Fibroblast of lung (primary cell): ENCODE measurements around the gene RAP1GDS1. TPM values are rescaled to one million over a fixed set of nuclear protein-coding genes. Genes with fewer than 3 reads are reported as not detected.

ENCODE experiments used
- DNase-seq, 2 donors: peaks; one replicate each; pipeline versions ENCODE4 v3.0.0 to v3.0.0-alpha.2; 2010; ENCODE audit warnings: low read depth in 2 of 2
- H2AFZ ChIP-seq: 2 replicates; pipeline ENCODE4 v1.5.1; 2012; ENCODE audit warnings: low read length, control low read depth, inconsistent platforms
- H3K27ac ChIP-seq: 2 replicates; pipeline ENCODE4 v1.5.1; 2011; ENCODE audit warnings: low read length, control low read depth; ENCODE audit not compliant: insufficient read depth
- H3K27me3 ChIP-seq: 2 replicates; pipeline ENCODE4 v1.5.1; 2011; ENCODE audit warnings: mild to moderate bottlenecking, low read length; ENCODE audit not compliant: control insufficient read depth, insufficient read depth
- H3K36me3 ChIP-seq: 2 replicates; pipeline ENCODE4 v1.5.1; 2011; ENCODE audit warnings: low read length; ENCODE audit not compliant: control insufficient read depth, insufficient read depth
- H3K4me1 ChIP-seq: 2 replicates; pipeline ENCODE4 v1.5.1; 2011; ENCODE audit warnings: low read length; ENCODE audit not compliant: control insufficient read depth, insufficient read depth; ENCODE audit errors: extremely low read depth
- H3K4me2 ChIP-seq: 2 replicates; pipeline ENCODE4 v1.5.1; 2011; ENCODE audit warnings: low read length, control low read depth; ENCODE audit not compliant: insufficient read depth; ENCODE audit errors: extremely low read depth
- H3K4me3 ChIP-seq, 4 experiments: fragments of 200-600 bp in 1 of 4; sonication (generic) in 1 of 4; replicated peaks in 1 of 4; 2 replicates each; pipeline ENCODE4 v1.5.1; 2011 to 2016; ENCODE audit warnings: low read length in 4 of 4, low read depth in 3 of 4, mild to moderate bottlenecking in 3 of 4, control low read depth in 2 of 4, inconsistent platforms in 1 of 4, mixed read lengths in 1 of 4; ENCODE audit not compliant: insufficient read depth in 1 of 4; ENCODE audit errors: control extremely low read depth in 1 of 4
- H3K79me2 ChIP-seq: 2 replicates; pipeline ENCODE4 v1.5.1; 2012; ENCODE audit warnings: mild to moderate bottlenecking, low read length, inconsistent platforms; ENCODE audit not compliant: control insufficient read depth, insufficient read depth
- H3K9ac ChIP-seq: 2 replicates; pipeline ENCODE4 v1.5.1; 2011; ENCODE audit warnings: mild to moderate bottlenecking, low read length, control low read depth; ENCODE audit not compliant: insufficient read depth
- H3K9me3 ChIP-seq: 2 replicates; pipeline ENCODE4 v1.5.1; 2012; ENCODE audit warnings: low read depth, low read length; ENCODE audit not compliant: control insufficient read depth, insufficient read depth
- H4K20me1 ChIP-seq: 2 replicates; pipeline ENCODE4 v1.5.1; 2011; ENCODE audit warnings: low read length; ENCODE audit not compliant: control insufficient read depth, insufficient read depth; ENCODE audit errors: extremely low read depth
- EZH2 ChIP-seq: IDR thresholded peaks from 2 replicates; pipeline ENCODE4 v1.5.1; 2012; ENCODE audit warnings: low read length, control low read depth, mild to moderate bottlenecking; ENCODE audit errors: missing control alignments
- polyA plus RNA-seq, 2 donors: library from polyadenylated mRNA; depleted of rRNA in 1 of 2; stranded (reverse) in 1 of 2; unstranded in 1 of 2; fragments of >200 nt; gene quantifications; 2 replicates each; pipeline ENCODE4 v1.2.1, GENCODE V29; 2011 to 2012; ENCODE audit warnings: missing spikeins in 1 of 2
- total RNA-seq: library from RNA; depleted of rRNA; stranded (reverse); fragments of >200 nt; gene quantifications from 2 replicates; pipeline ENCODE4 v1.2.1, GENCODE V29; 2014
- TF ChIP-seq, protein P1 (sequence below), 2 donors: IDR thresholded peaks in 1 of 2; conservative IDR thresholded peaks in 1 of 2; 1 replicate in 1 of 2; 2 replicates in 1 of 2; pipeline ENCODE4 v1.5.1; 2011 to 2012; ENCODE audit warnings: low read length in 2 of 2, control low read depth in 1 of 2, inconsistent platforms in 1 of 2, low read depth in 1 of 2, mild to moderate bottlenecking in 1 of 2

The RAP1GDS1 gene
- total and polyA plus RNA-seq, 2 donors (not counting 1 experiment from before 2014, with no cell fraction given), result 68.3 to 103 TPM

DNA sequence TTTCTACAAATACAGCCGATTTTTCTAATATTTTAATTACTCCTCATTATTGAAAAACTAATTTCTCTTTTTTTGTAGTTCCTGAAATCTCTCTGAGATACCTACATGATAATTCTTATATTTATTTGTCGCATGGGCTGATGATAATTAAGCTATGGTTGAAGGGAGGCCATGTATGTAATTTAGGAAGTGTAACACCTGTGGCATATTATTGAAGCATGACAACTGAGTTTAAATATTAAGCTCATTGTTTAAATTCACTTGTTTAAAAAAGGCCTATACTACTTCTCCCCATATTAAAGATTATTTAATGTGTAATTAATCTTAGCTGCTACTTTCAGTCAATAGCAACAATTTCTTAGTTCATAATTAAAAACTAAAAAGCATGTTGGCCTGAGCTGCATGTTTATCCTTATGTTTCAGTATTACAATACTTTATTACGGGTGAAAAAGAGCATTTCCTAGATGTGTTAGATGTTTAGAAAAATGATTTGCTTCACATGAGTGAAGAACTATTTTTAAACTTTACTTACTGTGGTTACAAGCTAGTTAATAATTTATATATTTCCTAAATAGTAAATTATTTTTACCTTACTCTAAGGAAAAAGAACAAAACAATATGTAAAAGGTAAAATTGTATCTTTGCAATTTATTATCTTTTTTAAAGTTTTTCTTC is 122.4 kb downstream of the RAP1GDS1 start:
- H3K9me3 ChIP-seq, result no peaks in the 10 kb centered on the region
- H3K4me1 ChIP-seq, result no peaks in the 10 kb centered on the region
- no peaks in the 10 kb centered on the region for H3K27me3 ChIP-seq
- no peaks in the 10 kb centered on the region for H3K79me2 ChIP-seq
- no peak for DNase-seq
- H3K27ac ChIP-seq, result no peak overlapping the region
- no peaks in the 10 kb centered on the region for H3K36me3 ChIP-seq
- no peak overlapping the region for H2AFZ ChIP-seq
- H3K9ac ChIP-seq, result no peak overlapping the region
- TF ChIP-seq, protein P1, sequence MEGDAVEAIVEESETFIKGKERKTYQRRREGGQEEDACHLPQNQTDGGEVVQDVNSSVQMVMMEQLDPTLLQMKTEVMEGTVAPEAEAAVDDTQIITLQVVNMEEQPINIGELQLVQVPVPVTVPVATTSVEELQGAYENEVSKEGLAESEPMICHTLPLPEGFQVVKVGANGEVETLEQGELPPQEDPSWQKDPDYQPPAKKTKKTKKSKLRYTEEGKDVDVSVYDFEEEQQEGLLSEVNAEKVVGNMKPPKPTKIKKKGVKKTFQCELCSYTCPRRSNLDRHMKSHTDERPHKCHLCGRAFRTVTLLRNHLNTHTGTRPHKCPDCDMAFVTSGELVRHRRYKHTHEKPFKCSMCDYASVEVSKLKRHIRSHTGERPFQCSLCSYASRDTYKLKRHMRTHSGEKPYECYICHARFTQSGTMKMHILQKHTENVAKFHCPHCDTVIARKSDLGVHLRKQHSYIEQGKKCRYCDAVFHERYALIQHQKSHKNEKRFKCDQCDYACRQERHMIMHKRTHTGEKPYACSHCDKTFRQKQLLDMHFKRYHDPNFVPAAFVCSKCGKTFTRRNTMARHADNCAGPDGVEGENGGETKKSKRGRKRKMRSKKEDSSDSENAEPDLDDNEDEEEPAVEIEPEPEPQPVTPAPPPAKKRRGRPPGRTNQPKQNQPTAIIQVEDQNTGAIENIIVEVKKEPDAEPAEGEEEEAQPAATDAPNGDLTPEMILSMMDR (conservative IDR thresholded peaks at IDR 0.05 in 1 of 2, IDR thresholded peaks at IDR 0.05 in 1 of 2; ENCODE audit: low read depth in 1 of 2, low read length in 2 of 2), result no peak
- no peak for TF ChIP-seq EZH2
- no peak overlapping the region for H3K4me2 ChIP-seq
- H4K20me1 ChIP-seq, result no peaks in the 10 kb centered on the region
- no peak overlapping the region for H3K4me3 ChIP-seq

DNA sequence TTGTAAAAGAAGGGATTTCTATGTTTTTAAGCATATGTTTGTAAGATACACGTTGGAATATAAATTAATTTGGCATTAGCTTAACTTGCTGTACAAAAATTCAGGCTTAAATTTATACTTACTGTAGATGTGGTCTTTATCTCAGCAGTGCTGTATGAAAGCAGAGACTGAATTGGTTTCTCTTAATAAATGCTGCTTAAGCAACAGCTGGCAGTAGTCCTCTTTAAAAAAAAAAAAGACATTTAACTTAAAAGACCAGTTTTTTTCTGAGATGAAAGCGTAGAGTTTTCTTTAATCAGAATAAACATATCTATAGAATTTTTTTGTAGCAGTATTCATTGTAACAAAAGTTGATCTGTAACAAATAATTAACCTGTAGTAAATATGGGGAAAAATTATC is 124.6 kb downstream of the RAP1GDS1 start:
- Histone ChIP-seq H3K9me3 (no peaks in the 10 kb centered on the region), H3K79me2 (no peaks in the 10 kb centered on the region), H3K4me3 (no peak overlapping the region), H4K20me1 (no peaks in the 10 kb centered on the region), H3K36me3 (no peaks in the 10 kb centered on the region), H3K4me1 (no peaks in the 10 kb centered on the region), H3K9ac (no peak overlapping the region), H3K27me3 (no peaks in the 10 kb centered on the region), H2AFZ (no peak overlapping the region), H3K27ac (no peak overlapping the region), H3K4me2 (no peak overlapping the region)
- no peak for TF ChIP-seq EZH2
- TF ChIP-seq, protein P1 (conservative IDR thresholded peaks at IDR 0.05 in 1 of 2, IDR thresholded peaks at IDR 0.05 in 1 of 2; ENCODE audit: low read depth in 1 of 2, low read length in 2 of 2), result no peak
- DNase-seq, result peak in 1 of 2 donors; percentile 9

- Histone ChIP-seq H3K9ac (no peak overlapping the region), H3K4me2 (no peak overlapping the region), H3K36me3 (no peaks in the 10 kb centered on the region), H3K79me2 (no peaks in the 10 kb centered on the region), H3K4me1 (no peaks in the 10 kb centered on the region), H3K27ac (no peak overlapping the region), H4K20me1 (no peaks in the 10 kb centered on the region), H3K4me3 (no peak overlapping the region), H3K9me3 (no peaks in the 10 kb centered on the region), H3K27me3 (no peaks in the 10 kb centered on the region), H2AFZ (no peak overlapping the region)
- TF ChIP-seq, protein P1 (conservative IDR thresholded peaks at IDR 0.05 in 1 of 2, IDR thresholded peaks at IDR 0.05 in 1 of 2; ENCODE audit: low read depth in 1 of 2, low read length in 2 of 2), result no peak
- TF ChIP-seq EZH2, result no peak
- DNase-seq, result no peak
These were observed 126.3 kb downstream of the RAP1GDS1 start for GRCh38 chr4:98387345-98388026.
